ENCODE measurements around the gene PSME2. TPM values are rescaled to one million over a fixed set of nuclear protein-coding genes. Genes with fewer than 3 reads are reported as not detected.
A peak's percentile ranks its signal among the peaks of the same experiment; 100 is the strongest.

Gene PSME2
- total RNA-seq, 2 experiments from 2014 or later, result 445 to 459 TPM

DNA sequence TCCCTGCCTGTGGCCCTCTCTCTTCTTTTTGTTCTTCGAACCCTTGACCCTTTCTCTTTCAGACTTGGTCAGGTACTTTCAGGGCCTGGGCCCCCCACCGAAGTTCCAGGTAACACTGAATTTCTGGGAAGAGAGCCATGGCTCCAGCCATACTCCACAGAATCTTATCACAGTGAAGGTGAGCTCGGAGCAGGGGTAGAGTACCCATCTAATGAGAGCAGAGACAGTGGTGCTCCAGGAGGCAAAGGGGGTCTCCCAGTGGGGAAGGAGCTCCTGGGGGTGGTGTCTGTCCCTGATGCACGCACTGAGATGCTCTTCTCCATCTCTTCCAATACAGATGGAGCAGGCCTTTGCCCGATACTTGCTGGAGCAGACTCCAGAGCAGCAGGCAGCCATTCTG lies 19.4 kb upstream of the PSME2 start:
- ATAC-seq (no peak), DNase-seq (no peak)
- Mint-ChIP-seq H3K9me3 (ENCODE audit: low read depth) (no peaks in the 10 kb centered on the region), H3K4me1 (peaks cover 48% of the 10 kb centered on the region), H3K27me3 (no peaks in the 10 kb centered on the region), H3K36me3 (ENCODE audit: low read depth) (peaks cover 76% of the 10 kb centered on the region), H3K27ac (peak overlapping the region; percentile 43), H3K4me3 (no peak overlapping the region)
- intact Hi-C loops (cut with DNase I, micrococcal nuclease), result no loop called here
- ChIA-PET CTCF (interaction anchor here (0.6 to 1.1 kb wide), 2 partner anchors 11 to 153 kb away, joined by 3 read pairs; no protein-coding TSS in a partner anchor), POLR2A (interaction anchor here (0.6 to 1.3 kb wide), 5 partner anchors 8 to 195 kb away, joined by 3 to 6 read pairs (median 3); no protein-coding TSS in a partner anchor)

DNA sequence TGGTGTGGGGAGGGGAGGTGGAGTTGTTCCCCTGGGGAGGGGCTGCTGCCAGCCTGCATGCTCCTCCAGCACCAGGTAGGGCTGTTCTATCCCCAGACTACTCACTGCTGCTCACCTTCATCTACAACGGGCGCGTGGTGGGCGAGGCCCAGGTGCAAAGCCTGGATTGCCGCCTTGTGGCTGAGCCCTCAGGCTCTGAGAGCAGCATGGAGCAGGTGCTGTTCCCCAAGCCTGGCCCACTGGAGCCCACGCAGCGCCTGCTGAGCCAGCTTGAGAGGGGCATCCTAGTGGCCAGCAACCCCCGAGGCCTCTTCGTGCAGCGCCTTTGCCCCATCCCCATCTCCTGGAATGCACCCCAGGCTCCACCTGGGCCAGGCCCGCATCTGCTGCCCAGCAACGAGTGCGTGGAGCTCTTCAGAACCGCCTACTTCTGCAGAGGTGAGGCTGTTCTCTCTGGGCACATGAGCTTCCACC lies 18.1 kb upstream of the PSME2 start:
- peaks cover 78% of the 10 kb centered on the region for H3K36me3 Mint-ChIP-seq (ENCODE audit: low read depth)
- H3K27ac Mint-ChIP-seq, result peak overlapping the region; percentile 60
- no peak for ATAC-seq
- H3K27me3 Mint-ChIP-seq, result no peaks in the 10 kb centered on the region
- ChIA-PET CTCF (interaction anchor here (0.6 to 1.1 kb wide), 2 partner anchors 12 to 575 kb away, joined by 3 read pairs; no protein-coding TSS in a partner anchor), POLR2A (interaction anchor here (1.2 to 1.6 kb wide), 5 partner anchors 9 to 50 kb away, joined by 3 to 4 read pairs (median 3); partner anchors contain the start of genes DCAF11, NRL and PSME1)
- intact Hi-C loops (cut with DNase I, micrococcal nuclease), result no loop called here
- H3K4me1 Mint-ChIP-seq, result peaks cover 47% of the 10 kb centered on the region
- H3K9me3 Mint-ChIP-seq (ENCODE audit: low read depth), result no peaks in the 10 kb centered on the region
- no peak overlapping the region for H3K4me3 Mint-ChIP-seq
- DNase-seq, result no peak

DNA sequence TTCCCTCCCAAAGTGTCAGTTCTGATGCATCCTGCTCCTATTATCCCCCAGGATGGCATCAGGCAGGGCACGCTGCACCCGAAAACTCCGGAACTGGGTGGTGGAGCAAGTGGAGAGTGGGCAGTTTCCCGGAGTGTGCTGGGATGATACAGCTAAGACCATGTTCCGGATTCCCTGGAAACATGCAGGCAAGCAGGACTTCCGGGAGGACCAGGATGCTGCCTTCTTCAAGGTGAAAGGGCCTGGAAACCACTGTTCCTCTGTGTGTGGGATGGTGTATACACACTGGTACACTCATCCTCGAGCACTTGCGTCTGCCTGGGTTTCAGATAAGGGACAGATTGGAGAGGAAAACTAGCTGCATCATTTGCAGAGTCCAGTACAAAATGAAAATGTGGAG lies 15.7 kb upstream of the PSME2 start:
- H3K4me1 Mint-ChIP-seq, result peaks cover 38% of the 10 kb centered on the region
- no peaks in the 10 kb centered on the region for H3K9me3 Mint-ChIP-seq (ENCODE audit: low read depth)
- CTCF ChIA-PET, result interaction anchor here (0.6 to 3.6 kb wide), 22 partner anchors 12 to 623 kb away, joined by 3 to 43 read pairs (median 6); partner anchors contain the start of genes CHMP4A, CIDEB, DCAF11 and EMC9
- no peaks in the 10 kb centered on the region for H3K27me3 Mint-ChIP-seq
- H3K36me3 Mint-ChIP-seq (ENCODE audit: low read depth), result peaks cover 76% of the 10 kb centered on the region
- POLR2A ChIA-PET, result interaction anchor here (0.6 to 3.6 kb wide), 15 partner anchors 7 to 111 kb away, joined by 3 to 36 read pairs (median 5); partner anchors contain the start of genes DCAF11, EMC9, IPO4 and NRL
- DNase-seq, result peak; percentile 56
- intact Hi-C loops (cut with DNase I, micrococcal nuclease), result no loop called here
- ATAC-seq, result peak; percentile 13
- peak overlapping the region; percentile 84 for H3K4me3 Mint-ChIP-seq
- H3K27ac Mint-ChIP-seq, result peak overlapping the region; percentile 97

DNA sequence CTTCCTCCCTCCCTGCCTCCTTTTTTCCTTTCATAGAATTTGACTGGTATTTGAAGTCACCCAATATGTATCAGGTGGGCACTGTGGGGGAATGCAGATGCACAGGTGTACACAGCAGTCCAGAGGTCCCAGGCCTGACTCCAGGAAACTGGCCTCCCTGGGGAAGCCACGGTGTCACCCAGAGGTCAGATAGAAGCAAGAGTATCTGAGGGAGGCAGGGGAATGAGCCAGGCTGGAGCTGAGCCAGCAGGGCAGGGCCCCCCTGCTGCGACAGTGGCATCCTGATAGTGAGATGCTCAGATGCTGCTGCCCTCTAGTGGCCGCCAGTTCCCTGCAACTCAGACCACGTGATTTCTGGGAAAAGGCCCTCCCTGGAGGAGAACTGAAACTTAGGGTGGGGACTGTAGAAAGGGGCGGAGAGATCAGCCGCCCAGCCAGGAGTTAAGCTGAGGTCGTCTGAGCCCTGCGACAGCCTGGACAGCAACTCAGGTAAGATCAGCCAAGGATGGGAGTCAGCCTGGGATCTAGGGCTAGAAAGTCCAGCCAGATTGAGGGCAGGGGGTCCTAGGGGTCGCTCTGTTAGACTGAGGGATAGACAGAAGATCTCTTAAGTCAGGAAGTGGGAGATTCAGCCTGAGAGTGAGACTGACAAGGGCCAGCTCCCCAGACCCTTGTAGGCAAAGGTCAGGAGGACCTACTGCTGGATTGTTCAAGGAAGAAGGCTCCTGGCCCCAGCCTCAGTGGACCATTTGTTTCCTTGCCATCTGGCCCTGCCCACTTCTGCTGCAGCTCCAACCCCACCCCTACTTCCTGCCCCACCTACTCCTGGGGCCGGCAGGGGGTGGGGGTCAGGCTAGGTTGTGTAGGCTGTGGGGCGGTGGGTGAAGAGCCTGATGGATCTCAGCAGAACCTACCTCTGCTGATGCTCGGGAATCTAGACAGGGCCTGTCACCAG lies 14.7 kb upstream of the PSME2 start, which contains the start of gene IRF9:
Gene IRF9, plus strand, starts transcription at position 416 of the 955 bp plus-strand sequence. CDS start 880 bp downstream, outside the sequence.
- Mint-ChIP-seq H3K4me1 (peaks cover 35% of the 10 kb centered on the region), H3K4me3 (peak within 1 kb of the TSS; percentile 84), H3K9me3 (ENCODE audit: low read depth) (no peaks in the 10 kb centered on the region), H3K27me3 (no peaks in the 10 kb centered on the region), H3K36me3 (ENCODE audit: low read depth) (peaks cover 73% of the 10 kb centered on the region), H3K27ac (peak within 1 kb of the TSS; percentile 97)
- peak; percentile 98 for DNase-seq
- CTCF ChIA-PET, result interaction anchor here (0.6 to 3.6 kb wide), 40 partner anchors 9 to 1066 kb away, joined by 3 to 43 read pairs (median 4); partner anchors contain the start of genes C14orf119, CHMP4A, CIDEB and DCAF11
- intact Hi-C loops (cut with DNase I, micrococcal nuclease), result loop anchor here (1.0 to 2.0 kb wide), 17 partner anchors 14 to 269 kb away; partner anchors contain the start of genes DCAF11 (in 2 of the 2), EMC9 (in 2 of the 2), IPO4 (in 2 of the 2) and NRL (in 2 of the 2)
- POLR2A ChIA-PET, result interaction anchor here (0.6 to 3.6 kb wide), 20 partner anchors 8 to 112 kb away, joined by 3 to 36 read pairs (median 5); partner anchors contain the start of genes CHMP4A, DCAF11, EMC9 and IPO4
- peak; percentile 89 for ATAC-seq

DNA sequence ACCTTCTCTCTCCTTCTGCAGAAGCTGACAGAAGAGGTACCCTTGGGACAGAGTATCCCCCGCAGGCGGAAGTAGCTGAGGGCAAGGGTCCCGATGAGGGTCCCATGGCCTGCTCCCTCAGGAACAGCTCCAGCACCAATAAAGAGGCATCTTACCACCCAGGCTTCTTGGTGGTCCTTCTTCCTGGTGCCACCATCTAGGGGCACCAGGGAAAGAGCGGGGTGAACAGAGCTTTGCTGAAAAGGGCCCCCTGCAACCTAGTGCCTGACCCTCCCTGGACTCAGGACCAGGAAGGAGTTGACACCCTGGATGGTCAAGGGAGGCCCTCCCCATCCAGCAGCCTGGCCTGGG lies 14.1 kb upstream of the PSME2 start:
- intact Hi-C loops (cut with DNase I, micrococcal nuclease), result loop anchor here in 1 of 2 experiments (2.0 kb wide), 1 partner anchor 146 kb away; no protein-coding TSS in a partner anchor
- no peak for ATAC-seq
- CTCF ChIA-PET, result interaction anchor here (0.6 to 3.6 kb wide), 27 partner anchors 8 to 172 kb away, joined by 3 to 43 read pairs (median 6); partner anchors contain the start of genes CIDEB, DCAF11, DHRS4L2 and EMC9
- Mint-ChIP-seq H3K27ac (peak overlapping the region; percentile 97), H3K36me3 (ENCODE audit: low read depth) (peaks cover 72% of the 10 kb centered on the region), H3K4me1 (peaks cover 35% of the 10 kb centered on the region), H3K9me3 (ENCODE audit: low read depth) (no peaks in the 10 kb centered on the region), H3K4me3 (peak overlapping the region; percentile 84), H3K27me3 (no peaks in the 10 kb centered on the region)
- DNase-seq, result no peak
- POLR2A ChIA-PET, result interaction anchor here (0.6 to 3.6 kb wide), 13 partner anchors 9 to 80 kb away, joined by 3 to 36 read pairs (median 5); partner anchors contain the start of genes CHMP4A, DCAF11, EMC9 and MDP1

DNA sequence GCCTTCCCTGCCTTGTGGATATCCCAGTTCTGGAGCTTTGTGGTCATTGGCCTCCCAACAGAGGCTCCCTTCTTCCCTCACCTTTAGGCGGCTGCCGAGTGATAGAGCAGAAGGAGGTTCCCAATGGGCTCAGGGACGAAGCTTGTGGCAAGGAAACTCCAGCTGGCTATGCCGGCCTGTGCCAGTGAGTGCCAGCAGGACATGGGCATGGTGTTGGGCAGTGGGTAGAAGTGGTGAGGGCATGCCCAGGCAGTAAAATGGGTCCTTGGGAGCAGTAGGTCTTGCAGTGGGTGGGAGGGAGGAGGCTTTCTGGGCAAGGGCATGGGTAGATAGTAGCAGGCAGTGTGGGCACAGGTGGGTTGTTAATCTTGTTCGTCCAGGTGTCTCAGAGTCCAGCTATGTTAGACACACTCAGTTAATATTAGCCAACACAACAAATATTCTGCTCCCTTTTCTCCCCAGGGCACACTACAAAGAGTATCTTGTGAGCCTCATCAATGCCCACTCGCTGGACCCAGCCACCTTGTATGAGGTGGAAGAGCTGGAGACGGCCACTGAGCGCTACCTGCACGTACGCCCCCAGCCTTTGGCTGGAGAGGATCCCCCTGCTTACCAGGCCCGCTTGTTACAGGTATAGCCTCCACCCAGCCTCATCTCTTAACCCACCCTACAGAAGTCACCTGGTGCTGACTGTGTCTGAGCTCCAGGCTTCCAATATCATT lies 13.5 kb upstream of the PSME2 start:
- H3K9me3 Mint-ChIP-seq (ENCODE audit: low read depth), result no peaks in the 10 kb centered on the region

DNA sequence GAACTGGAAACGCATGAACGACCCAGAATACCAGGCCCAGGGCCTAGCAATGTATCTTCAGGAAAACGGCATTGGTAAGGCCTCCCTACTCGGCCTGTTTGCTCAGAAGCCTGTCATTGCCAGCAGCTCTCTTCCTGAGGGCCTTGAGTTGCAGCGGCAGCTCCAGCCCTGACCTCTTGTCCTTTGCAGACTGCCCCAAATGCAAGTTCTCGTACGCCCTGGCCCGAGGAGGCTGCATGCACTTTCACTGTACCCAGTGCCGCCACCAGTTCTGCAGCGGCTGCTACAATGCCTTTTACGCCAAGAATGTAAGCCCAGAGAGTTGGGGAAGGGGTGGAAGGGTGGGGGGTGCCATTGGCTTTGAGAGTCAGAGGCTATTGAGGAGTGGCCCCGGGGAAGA lies 10.9 kb upstream of the PSME2 start:
- Mint-ChIP-seq H3K9me3 (ENCODE audit: low read depth) (no peaks in the 10 kb centered on the region), H3K27ac (no peak overlapping the region), H3K27me3 (no peaks in the 10 kb centered on the region), H3K4me3 (no peak overlapping the region), H3K36me3 (ENCODE audit: low read depth) (peaks cover 55% of the 10 kb centered on the region), H3K4me1 (peaks cover 14% of the 10 kb centered on the region)
- CTCF ChIA-PET, result no interaction called here
- POLR2A ChIA-PET, result no interaction called here
- intact Hi-C loops (cut with DNase I, micrococcal nuclease), result no loop called here
- ATAC-seq, result no peak
- DNase-seq, result no peak

More for the DNA sequence above, 13.5 kb upstream of the PSME2 start:
- POLR2A ChIA-PET, result interaction anchor here (1.2 to 3.6 kb wide), 8 partner anchors 9 to 79 kb away, joined by 3 to 36 read pairs (median 7); partner anchors contain the start of genes CHMP4A, DCAF11, EMC9 and NRL
- no peak for ATAC-seq
- intact Hi-C loops (cut with DNase I, micrococcal nuclease), result loop anchor here in 1 of 2 experiments (2.0 kb wide), 1 partner anchor 145 kb away; no protein-coding TSS in a partner anchor
- Mint-ChIP-seq H3K36me3 (ENCODE audit: low read depth) (peaks cover 71% of the 10 kb centered on the region), H3K4me1 (peaks cover 32% of the 10 kb centered on the region), H3K27me3 (no peaks in the 10 kb centered on the region), H3K4me3 (no peak overlapping the region), H3K27ac (peak overlapping the region; percentile 97)
- CTCF ChIA-PET, result interaction anchor here (0.6 to 3.6 kb wide), 15 partner anchors 9 to 147 kb away, joined by 3 to 43 read pairs (median 14); partner anchors contain the start of genes CIDEB, DCAF11, EMC9 and NRL
- no peak for DNase-seq

DNA sequence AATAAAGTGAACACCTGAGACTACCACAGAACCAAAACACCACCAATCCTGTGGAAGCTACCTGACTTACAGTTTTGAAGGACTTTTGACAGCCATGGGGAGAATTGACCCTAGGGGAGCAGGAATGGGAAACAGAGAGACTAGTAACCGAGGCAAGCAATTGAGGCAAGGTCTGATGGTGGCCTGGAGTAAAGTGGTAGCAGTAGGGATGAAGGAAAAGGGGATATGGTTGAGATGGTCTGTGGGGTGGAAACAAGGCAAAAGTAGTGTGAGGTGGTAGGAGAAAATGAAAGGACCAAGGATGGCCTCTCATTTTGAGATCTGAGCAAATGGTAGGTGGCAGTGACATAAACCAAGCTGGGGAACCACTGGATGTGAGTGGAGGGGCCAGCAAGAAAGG lies 10.4 kb upstream of the PSME2 start:
- H3K4me1 Mint-ChIP-seq, result peaks cover 9% of the 10 kb centered on the region
- no peaks in the 10 kb centered on the region for H3K9me3 Mint-ChIP-seq (ENCODE audit: low read depth)
- H3K4me3 Mint-ChIP-seq, result no peak overlapping the region
- ChIA-PET POLR2A (no interaction called here), CTCF (no interaction called here)
- intact Hi-C loops (cut with DNase I, micrococcal nuclease), result no loop called here
- H3K36me3 Mint-ChIP-seq (ENCODE audit: low read depth), result peaks cover 53% of the 10 kb centered on the region
- H3K27ac Mint-ChIP-seq, result peak overlapping the region; percentile 49
- DNase-seq (no peak), ATAC-seq (no peak)
- no peaks in the 10 kb centered on the region for H3K27me3 Mint-ChIP-seq

DNA sequence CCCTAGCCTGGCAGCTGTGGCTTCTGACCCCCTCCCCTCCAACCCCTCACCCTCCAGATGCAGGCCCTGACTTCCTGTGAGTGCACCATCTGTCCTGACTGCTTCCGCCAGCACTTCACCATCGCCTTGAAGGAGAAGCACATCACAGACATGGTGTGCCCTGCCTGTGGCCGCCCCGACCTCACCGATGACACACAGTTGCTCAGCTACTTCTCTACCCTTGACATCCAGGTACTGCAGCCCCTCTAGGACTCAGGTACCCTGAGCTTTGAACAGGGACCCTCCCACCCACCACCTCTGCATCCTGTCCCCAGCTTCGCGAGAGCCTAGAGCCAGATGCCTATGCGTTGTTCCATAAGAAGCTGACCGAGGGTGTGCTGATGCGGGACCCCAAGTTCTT lies 8.7 kb upstream of the PSME2 start:
- H3K36me3 Mint-ChIP-seq (ENCODE audit: low read depth), result peaks cover 53% of the 10 kb centered on the region
- H3K4me1 Mint-ChIP-seq, result peaks cover 6% of the 10 kb centered on the region
- no peak overlapping the region for H3K4me3 Mint-ChIP-seq
- POLR2A ChIA-PET, result no interaction called here
- DNase-seq (no peak), ATAC-seq (no peak)
- H3K27me3 Mint-ChIP-seq, result no peaks in the 10 kb centered on the region
- H3K27ac Mint-ChIP-seq, result no peak overlapping the region
- H3K9me3 Mint-ChIP-seq (ENCODE audit: low read depth), result no peaks in the 10 kb centered on the region
- CTCF ChIA-PET, result interaction anchor here (1.2 kb wide), 1 partner anchor 8 kb away, joined by 6 read pairs; the partner anchor contains the start of gene RNF31
- intact Hi-C loops (cut with DNase I, micrococcal nuclease), result no loop called here

DNA sequence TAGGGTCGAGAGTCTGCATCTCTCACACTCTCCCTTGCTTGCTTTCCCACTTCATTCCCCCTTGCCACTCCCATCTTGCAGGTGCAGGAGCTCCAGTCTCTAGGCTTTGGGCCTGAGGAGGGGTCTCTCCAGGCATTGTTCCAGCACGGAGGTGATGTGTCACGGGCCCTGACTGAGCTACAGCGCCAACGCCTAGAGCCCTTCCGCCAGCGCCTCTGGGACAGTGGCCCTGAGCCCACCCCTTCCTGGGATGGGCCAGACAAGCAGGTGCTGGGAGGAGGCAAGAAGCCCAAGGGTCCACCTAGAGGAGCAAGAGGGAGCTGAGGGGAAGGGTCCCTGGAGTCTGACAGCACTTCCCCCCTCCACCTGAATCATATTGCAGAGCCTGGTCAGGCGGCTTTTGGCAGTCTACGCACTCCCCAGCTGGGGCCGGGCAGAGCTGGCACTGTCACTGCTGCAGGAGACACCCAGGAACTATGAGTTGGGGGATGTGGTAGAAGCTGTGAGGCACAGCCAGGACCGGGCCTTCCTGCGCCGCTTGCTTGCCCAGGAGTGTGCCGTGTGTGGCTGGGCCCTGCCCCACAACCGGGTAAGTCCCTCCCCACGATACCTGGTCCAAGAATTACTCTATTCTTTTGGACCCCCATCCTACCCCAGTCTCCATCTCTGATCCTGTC lies 5.1 kb upstream of the PSME2 start:
- Mint-ChIP-seq H3K4me1 (peaks cover 25% of the 10 kb centered on the region), H3K36me3 (ENCODE audit: low read depth) (peaks cover 56% of the 10 kb centered on the region), H3K4me3 (no peak overlapping the region), H3K27me3 (no peaks in the 10 kb centered on the region), H3K9me3 (ENCODE audit: low read depth) (no peaks in the 10 kb centered on the region), H3K27ac (no peak overlapping the region)
- intact Hi-C loops (cut with DNase I, micrococcal nuclease), result no loop called here
- DNase-seq, result no peak
- CTCF ChIA-PET, result interaction anchor here (2.4 to 2.7 kb wide), 2 partner anchors 9 to 43 kb away, joined by 10 to 21 read pairs; partner anchors contain the start of gene IRF9
- POLR2A ChIA-PET, result interaction anchor here (0.8 to 1.2 kb wide), 3 partner anchors 8 to 10 kb away, joined by 3 to 5 read pairs (median 4); partner anchors contain the start of genes EMC9 and IRF9
- no peak for ATAC-seq
